ENCODE data around the gene CCL22.

CCL22 gene

GRCh38 chr16:57360321-57360935 is 1.8 kb downstream of the CCL22 start:
- peak overlapping the region; percentile 65 for H3K27ac ChIP-seq
- no peak for TF ChIP-seq CTCF (conservative IDR thresholded peaks at IDR 0.05)
- TF ChIP-seq ZFX (IDR thresholded peaks at IDR 0.05), result no peak

GRCh38 chr16:57361404-57361803 is 2.8 kb downstream of the CCL22 start:
- peak overlapping the region; percentile 65 for H3K27ac ChIP-seq
- TF ChIP-seq ZFX (IDR thresholded peaks at IDR 0.05), result no peak
- TF ChIP-seq CTCF (conservative IDR thresholded peaks at IDR 0.05), result no peak

- no peak overlapping the region for H3K27ac ChIP-seq
- no peak for TF ChIP-seq CTCF (conservative IDR thresholded peaks at IDR 0.05)
- TF ChIP-seq ZFX (IDR thresholded peaks at IDR 0.05), result no peak
Measured at GRCh38 chr16:57364143-57364542, 5.6 kb downstream of the CCL22 start.

- no peak for TF ChIP-seq CTCF (conservative IDR thresholded peaks at IDR 0.05)
- no peak for TF ChIP-seq ZFX (IDR thresholded peaks at IDR 0.05)
- H3K27ac ChIP-seq, result peak overlapping the region; percentile 69; the same call in 1 of the 2 replicates
Measured at GRCh38 chr16:57366544-57367040, 8.0 kb downstream of the CCL22 start.

- peak overlapping the region; percentile 69 for H3K27ac ChIP-seq
- no peak for TF ChIP-seq ZFX (IDR thresholded peaks at IDR 0.05)
- TF ChIP-seq CTCF (conservative IDR thresholded peaks at IDR 0.05), result no peak
Measured at GRCh38 chr16:57367116-57367752, 8.7 kb downstream of the CCL22 start.

- no peak overlapping the region for H3K27ac ChIP-seq
Measured at GRCh38 chr16:57371494-57372371, 13.2 kb downstream of the CCL22 start.

More at GRCh38 chr16:57371494-57372371, 13.2 kb downstream of the CCL22 start:
- TF ChIP-seq ZFX (IDR thresholded peaks at IDR 0.05), result no peak
- no peak for TF ChIP-seq CTCF (conservative IDR thresholded peaks at IDR 0.05)

All from C4-2B (cell line).